ENCODE measurements around the gene CA11. TPM values are rescaled to one million over a fixed set of nuclear protein-coding genes. Genes with fewer than 3 reads are reported as not detected.

The CA11 gene
- total and polyA plus RNA-seq, 4 donors = 13.3 to 71.7 (median 59.2) TPM

DNA sequence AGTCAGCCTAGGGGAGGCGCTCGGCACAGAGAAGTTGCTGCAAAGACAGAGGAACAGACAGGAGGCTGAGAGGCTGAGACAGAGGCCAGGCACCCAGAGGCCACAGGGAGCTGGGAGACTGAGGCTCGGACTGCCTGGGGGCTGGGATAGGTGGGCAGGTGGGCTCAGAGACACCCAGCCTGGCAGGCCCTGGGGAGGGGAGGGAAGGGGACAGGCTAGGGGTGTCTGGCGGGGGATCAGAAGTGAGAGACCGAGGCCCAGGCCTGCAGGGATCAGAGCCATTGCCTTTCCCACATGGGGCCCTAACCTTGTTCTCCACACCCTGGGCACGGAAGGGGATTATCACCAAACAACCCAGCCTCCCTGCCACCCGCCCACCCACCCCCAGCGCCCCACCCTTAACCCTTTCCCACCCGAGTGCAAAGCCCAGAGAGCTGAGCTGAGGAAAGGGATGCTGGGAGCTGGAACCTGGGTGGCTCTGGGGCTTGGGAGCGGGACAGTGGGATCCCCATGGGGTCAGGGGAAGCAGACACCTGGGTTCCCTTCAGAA is 25.5 kb upstream of the CA11 start:
- no peak for DNase-seq (ENCODE audit: low read depth in 4 of 6, low spot score in 6 of 6)
- no peaks in the 10 kb centered on the region for H3K9me3 ChIP-seq (ENCODE audit: control insufficient read depth, insufficient read depth, low read length)
- H3K4me3 ChIP-seq (ENCODE audit: low read depth, low read length) = no peak overlapping the region
- 83% methylated on average over 3 of the region's 10 CpGs for whole genome bisulfite sequencing (ENCODE audit: insufficient coverage)
- peaks cover 41% of the 10 kb centered on the region for H3K4me1 ChIP-seq (ENCODE audit: control insufficient read depth, insufficient read depth, low read length)
- no peak overlapping the region for H3K27ac ChIP-seq (ENCODE audit: low read depth, low read length)
- H3K27me3 ChIP-seq (ENCODE audit: control insufficient read depth, insufficient read depth, low read length) = peaks cover 5% of the 10 kb centered on the region
- no peaks in the 10 kb centered on the region for H3K36me3 ChIP-seq (ENCODE audit: control insufficient read depth, insufficient read depth, low read length)

GRCh38 chr19:48670699-48671445 is 24.9 kb upstream of the CA11 start:
- Histone ChIP-seq H3K4me1 (ENCODE audit: control insufficient read depth, insufficient read depth, low read length) (peaks cover 40% of the 10 kb centered on the region), H3K36me3 (ENCODE audit: control insufficient read depth, insufficient read depth, low read length) (no peaks in the 10 kb centered on the region), H3K27me3 (ENCODE audit: control insufficient read depth, insufficient read depth, low read length) (peaks cover 5% of the 10 kb centered on the region), H3K4me3 (ENCODE audit: low read depth, low read length) (no peak overlapping the region), H3K27ac (ENCODE audit: low read depth, low read length) (no peak overlapping the region), H3K9me3 (ENCODE audit: control insufficient read depth, insufficient read depth, low read length) (no peaks in the 10 kb centered on the region)
- WGBS (ENCODE audit: insufficient coverage) = 71% methylated on average over 15 of the region's 21 CpGs
- no peak for DNase-seq (ENCODE audit: low read depth in 4 of 6, low spot score in 6 of 6)

DNA sequence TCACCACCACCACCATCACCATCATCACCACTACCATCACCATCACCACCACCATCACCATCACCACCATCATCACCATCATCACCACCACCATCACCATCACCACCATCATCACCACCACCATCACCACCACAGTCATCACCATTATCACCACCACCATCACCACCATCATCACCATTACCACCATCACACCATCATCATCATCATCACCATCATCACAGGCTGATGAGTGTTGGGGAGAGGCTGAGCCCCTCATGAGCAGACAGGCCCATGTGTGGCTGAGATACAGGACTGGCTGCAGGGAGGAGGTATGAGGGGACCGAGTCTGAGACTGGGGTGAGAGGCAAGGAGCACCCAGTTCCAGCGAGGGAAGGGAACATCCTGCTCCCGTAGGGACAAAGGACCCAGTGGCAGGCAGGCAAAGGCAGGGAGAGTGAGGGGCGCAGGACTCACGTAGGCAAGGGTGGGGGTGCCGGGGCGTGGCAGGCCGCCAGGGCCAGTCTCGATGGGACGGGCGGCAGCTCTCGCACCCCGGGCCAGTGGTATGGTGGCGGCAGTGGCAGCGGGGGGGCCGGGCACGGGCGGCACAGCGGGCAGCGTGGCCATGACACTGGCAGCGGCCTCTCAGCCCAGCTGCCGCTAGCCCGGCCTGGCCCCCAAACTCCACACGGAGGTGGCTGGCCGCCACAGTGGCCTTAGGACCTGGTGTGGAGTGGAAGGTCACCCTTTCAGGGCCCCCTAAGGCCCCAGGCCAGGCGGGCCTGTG is 24.1 kb upstream of the CA11 start:
- Histone ChIP-seq H3K4me1 (ENCODE audit: control insufficient read depth, insufficient read depth, low read length) (peaks cover 32% of the 10 kb centered on the region), H3K4me3 (ENCODE audit: low read depth, low read length) (no peak overlapping the region), H3K27ac (ENCODE audit: low read depth, low read length) (no peak overlapping the region), H3K27me3 (ENCODE audit: control insufficient read depth, insufficient read depth, low read length) (peaks cover 5% of the 10 kb centered on the region), H3K36me3 (ENCODE audit: control insufficient read depth, insufficient read depth, low read length) (no peaks in the 10 kb centered on the region), H3K9me3 (ENCODE audit: control insufficient read depth, insufficient read depth, low read length) (no peaks in the 10 kb centered on the region)
- WGBS (ENCODE audit: insufficient coverage) = 96% methylated on average over 26 of the region's 26 CpGs
- DNase-seq (ENCODE audit: low read depth in 4 of 6, low spot score in 6 of 6) = no peak

DNA sequence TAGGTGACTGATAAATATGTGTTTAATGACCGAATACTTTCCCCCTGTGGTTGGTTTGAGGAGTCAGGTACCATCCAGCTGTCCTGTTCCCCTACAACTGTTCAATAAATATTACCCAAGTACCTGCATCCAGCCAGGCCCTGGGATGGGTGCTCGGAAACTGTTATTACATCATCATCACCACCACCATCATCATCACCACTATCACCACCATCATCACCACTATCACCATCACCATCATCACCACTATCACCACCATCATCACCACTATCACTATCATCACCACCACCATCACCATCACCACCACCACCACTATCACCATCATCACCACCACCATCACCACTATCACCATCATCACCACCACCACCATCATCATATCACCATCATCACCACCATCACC is 22.8 kb upstream of the CA11 start:
- no peak overlapping the region for H3K27ac ChIP-seq (ENCODE audit: low read depth, low read length)
- H3K27me3 ChIP-seq (ENCODE audit: control insufficient read depth, insufficient read depth, low read length) = peaks cover 2% of the 10 kb centered on the region
- WGBS (ENCODE audit: insufficient coverage) = 94% methylated on average over 1 of the region's 2 CpGs
- no peaks in the 10 kb centered on the region for H3K9me3 ChIP-seq (ENCODE audit: control insufficient read depth, insufficient read depth, low read length)
- peaks cover 24% of the 10 kb centered on the region for H3K4me1 ChIP-seq (ENCODE audit: control insufficient read depth, insufficient read depth, low read length)
- DNase-seq (ENCODE audit: low read depth in 4 of 6, low spot score in 6 of 6) = no peak
- no peaks in the 10 kb centered on the region for H3K36me3 ChIP-seq (ENCODE audit: control insufficient read depth, insufficient read depth, low read length)
- no peak overlapping the region for H3K4me3 ChIP-seq (ENCODE audit: low read depth, low read length)

DNA sequence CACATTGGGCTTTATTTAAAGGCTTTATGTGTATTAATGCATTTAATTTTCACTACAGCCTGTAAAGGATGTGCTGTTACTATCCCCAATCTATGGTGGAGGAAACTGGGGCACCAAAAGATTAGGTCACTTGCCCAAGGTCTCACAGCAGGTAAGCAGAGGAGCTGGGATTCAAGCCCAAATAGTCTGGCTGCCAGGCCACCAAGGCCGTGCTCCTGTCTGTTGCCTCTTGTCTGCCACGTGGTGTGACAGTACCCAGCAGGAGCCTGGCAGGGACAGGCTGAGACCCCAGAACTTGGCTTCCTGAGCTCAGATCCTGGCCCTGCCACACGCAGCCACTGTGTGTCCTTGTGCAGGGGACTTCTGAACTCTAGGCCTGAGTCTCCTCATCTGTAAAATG is 22.3 kb upstream of the CA11 start:
- Histone ChIP-seq H3K36me3 (ENCODE audit: control insufficient read depth, insufficient read depth, low read length) (no peaks in the 10 kb centered on the region), H3K4me1 (ENCODE audit: control insufficient read depth, insufficient read depth, low read length) (peaks cover 19% of the 10 kb centered on the region), H3K4me3 (ENCODE audit: low read depth, low read length) (no peak overlapping the region), H3K27ac (ENCODE audit: low read depth, low read length) (no peak overlapping the region), H3K9me3 (ENCODE audit: control insufficient read depth, insufficient read depth, low read length) (no peaks in the 10 kb centered on the region), H3K27me3 (ENCODE audit: control insufficient read depth, insufficient read depth, low read length) (no peaks in the 10 kb centered on the region)
- no peak for DNase-seq (ENCODE audit: low read depth in 4 of 6, low spot score in 6 of 6)
- 73% methylated on average over 3 of the region's 3 CpGs for WGBS (ENCODE audit: insufficient coverage)

GRCh38 chr19:48665786-48666185 is 19.8 kb upstream of the CA11 start:
- Histone ChIP-seq H3K27ac (ENCODE audit: low read depth, low read length) (no peak overlapping the region), H3K9me3 (ENCODE audit: control insufficient read depth, insufficient read depth, low read length) (no peaks in the 10 kb centered on the region), H3K4me3 (ENCODE audit: low read depth, low read length) (no peak overlapping the region), H3K36me3 (ENCODE audit: control insufficient read depth, insufficient read depth, low read length) (no peaks in the 10 kb centered on the region), H3K27me3 (ENCODE audit: control insufficient read depth, insufficient read depth, low read length) (no peaks in the 10 kb centered on the region), H3K4me1 (ENCODE audit: control insufficient read depth, insufficient read depth, low read length) (peaks cover 5% of the 10 kb centered on the region)
- WGBS (ENCODE audit: insufficient coverage) = 86% methylated on average over 2 of the region's 6 CpGs
- DNase-seq (ENCODE audit: low read depth in 4 of 6, low spot score in 6 of 6) = no peak

DNA sequence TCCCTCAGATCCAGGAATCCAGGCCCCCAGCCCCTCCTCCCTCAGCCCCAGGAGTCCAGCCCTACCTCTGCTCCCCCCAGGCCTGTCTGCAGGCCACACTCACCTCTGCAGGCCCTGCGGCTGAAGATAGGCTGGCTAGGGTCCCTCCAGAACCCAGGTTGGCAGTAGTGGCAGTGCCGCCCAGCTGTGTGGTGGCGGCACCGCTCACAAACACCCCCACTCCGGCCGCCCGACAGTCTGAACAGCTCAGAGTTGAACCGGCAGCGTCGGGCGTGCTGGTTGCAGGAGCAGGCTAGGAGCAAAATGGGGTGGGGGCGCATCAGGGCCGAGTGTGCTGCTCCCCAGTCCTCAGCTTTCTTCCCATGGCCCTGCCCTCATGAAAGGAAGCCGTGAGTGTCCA is 18.5 kb upstream of the CA11 start:
- no peaks in the 10 kb centered on the region for H3K9me3 ChIP-seq (ENCODE audit: control insufficient read depth, insufficient read depth, low read length)
- no peak overlapping the region for H3K4me3 ChIP-seq (ENCODE audit: low read depth, low read length)
- DNase-seq (ENCODE audit: low read depth in 4 of 6, low spot score in 6 of 6) = no peak
- peaks cover 6% of the 10 kb centered on the region for H3K4me1 ChIP-seq (ENCODE audit: control insufficient read depth, insufficient read depth, low read length)
- 76% methylated on average over 13 of the region's 14 CpGs for WGBS (ENCODE audit: insufficient coverage)
- H3K36me3 ChIP-seq (ENCODE audit: control insufficient read depth, insufficient read depth, low read length) = no peaks in the 10 kb centered on the region
- no peaks in the 10 kb centered on the region for H3K27me3 ChIP-seq (ENCODE audit: control insufficient read depth, insufficient read depth, low read length)
- H3K27ac ChIP-seq (ENCODE audit: low read depth, low read length) = no peak overlapping the region

GRCh38 chr19:48663667-48664066 is 17.7 kb upstream of the CA11 start:
- no peaks in the 10 kb centered on the region for H3K9me3 ChIP-seq (ENCODE audit: control insufficient read depth, insufficient read depth, low read length)
- H3K4me3 ChIP-seq (ENCODE audit: low read depth, low read length) = no peak overlapping the region
- H3K27me3 ChIP-seq (ENCODE audit: control insufficient read depth, insufficient read depth, low read length) = no peaks in the 10 kb centered on the region
- no peak overlapping the region for H3K27ac ChIP-seq (ENCODE audit: low read depth, low read length)
- no peaks in the 10 kb centered on the region for H3K36me3 ChIP-seq (ENCODE audit: control insufficient read depth, insufficient read depth, low read length)
- peaks cover 6% of the 10 kb centered on the region for H3K4me1 ChIP-seq (ENCODE audit: control insufficient read depth, insufficient read depth, low read length)
- no peak for DNase-seq (ENCODE audit: low read depth in 4 of 6, low spot score in 6 of 6)
- WGBS (ENCODE audit: insufficient coverage) = 96% methylated on average over 4 of the region's 4 CpGs

DNA sequence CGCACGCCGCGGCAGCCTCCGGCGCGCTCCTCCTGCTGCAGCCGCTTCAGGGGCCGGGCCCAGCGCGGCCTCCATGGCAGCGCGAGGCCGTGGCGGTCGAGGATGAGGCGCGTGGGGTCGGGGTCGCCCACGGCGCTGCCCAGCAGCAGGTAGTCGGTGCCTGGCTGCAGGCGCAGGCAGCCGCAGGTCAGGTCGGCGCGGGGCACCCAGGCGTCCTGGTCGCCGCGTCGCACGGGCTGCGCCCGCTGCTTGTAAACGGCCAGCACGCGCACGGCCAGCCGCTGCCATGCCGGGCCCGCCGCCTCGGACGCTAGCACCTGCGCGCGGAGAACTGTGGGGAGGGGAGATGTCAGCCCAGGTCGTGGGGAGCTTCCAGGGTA is 15.7 kb upstream of the CA11 start:
- Histone ChIP-seq H3K4me3 (ENCODE audit: low read depth, low read length) (no peak overlapping the region), H3K4me1 (ENCODE audit: control insufficient read depth, insufficient read depth, low read length) (peaks cover 6% of the 10 kb centered on the region), H3K9me3 (ENCODE audit: control insufficient read depth, insufficient read depth, low read length) (no peaks in the 10 kb centered on the region), H3K27me3 (ENCODE audit: control insufficient read depth, insufficient read depth, low read length) (no peaks in the 10 kb centered on the region), H3K27ac (ENCODE audit: low read depth, low read length) (no peak overlapping the region), H3K36me3 (ENCODE audit: control insufficient read depth, insufficient read depth, low read length) (no peaks in the 10 kb centered on the region)
- DNase-seq (ENCODE audit: low read depth in 4 of 6, low spot score in 6 of 6) = no peak
- 88% methylated on average over 49 of the region's 50 CpGs for WGBS (ENCODE audit: insufficient coverage)

All from spinal cord (tissue), 10 donors.